DND-41 (cell line): ENCODE measurements around the gene RPP25L.

Experiments used
- EZH2 ChIP-seq: IDR thresholded peaks from 3 replicates; pipeline ENCODE4 v1.6.1; 2012; ENCODE audit warnings: borderline replicate concordance, low read depth, mild to moderate bottlenecking, moderate library complexity, low read length, inconsistent platforms; ENCODE audit not compliant: severe bottlenecking
- TF ChIP-seq, protein P1 (sequence below): IDR thresholded peaks from 2 replicates; pipeline ENCODE4 v1.5.1; 2012; ENCODE audit warnings: borderline replicate concordance, low read length, moderate library complexity, mild to moderate bottlenecking; ENCODE audit not compliant: poor library complexity, severe bottlenecking; ENCODE audit errors: extremely low read depth

GRCh38 chr9:34587271-34587670, 24.6 kb downstream of the RPP25L start:
- TF ChIP-seq, protein P1, sequence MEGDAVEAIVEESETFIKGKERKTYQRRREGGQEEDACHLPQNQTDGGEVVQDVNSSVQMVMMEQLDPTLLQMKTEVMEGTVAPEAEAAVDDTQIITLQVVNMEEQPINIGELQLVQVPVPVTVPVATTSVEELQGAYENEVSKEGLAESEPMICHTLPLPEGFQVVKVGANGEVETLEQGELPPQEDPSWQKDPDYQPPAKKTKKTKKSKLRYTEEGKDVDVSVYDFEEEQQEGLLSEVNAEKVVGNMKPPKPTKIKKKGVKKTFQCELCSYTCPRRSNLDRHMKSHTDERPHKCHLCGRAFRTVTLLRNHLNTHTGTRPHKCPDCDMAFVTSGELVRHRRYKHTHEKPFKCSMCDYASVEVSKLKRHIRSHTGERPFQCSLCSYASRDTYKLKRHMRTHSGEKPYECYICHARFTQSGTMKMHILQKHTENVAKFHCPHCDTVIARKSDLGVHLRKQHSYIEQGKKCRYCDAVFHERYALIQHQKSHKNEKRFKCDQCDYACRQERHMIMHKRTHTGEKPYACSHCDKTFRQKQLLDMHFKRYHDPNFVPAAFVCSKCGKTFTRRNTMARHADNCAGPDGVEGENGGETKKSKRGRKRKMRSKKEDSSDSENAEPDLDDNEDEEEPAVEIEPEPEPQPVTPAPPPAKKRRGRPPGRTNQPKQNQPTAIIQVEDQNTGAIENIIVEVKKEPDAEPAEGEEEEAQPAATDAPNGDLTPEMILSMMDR: no peak
- no peak for TF ChIP-seq EZH2
